Aorta (tissue), 5 donors: ENCODE measurements around the gene SPDEF. TPM values are rescaled to one million over a fixed set of nuclear protein-coding genes. Genes with fewer than 3 reads are reported as not detected.

ENCODE experiments used
- ATAC-seq: fragments of 200-7000 bp; cut with Tn5 transposase; one replicate; pipeline ENCODE4 v1.9.1; 2022; ENCODE audit warnings: moderate library complexity; ENCODE audit not compliant: low FRiP score
- DNase-seq, 2 donors: peaks; one replicate each; pipeline ENCODE4 v3.0.0-alpha.2; 2020
- H3K27ac ChIP-seq, 2 donors: one replicate each; pipeline ENCODE4 v1.5.1; 2013; ENCODE audit warnings: low read length in 2 of 2, mild to moderate bottlenecking in 2 of 2, moderate library complexity in 2 of 2, control low read depth in 1 of 2, inconsistent platforms in 1 of 2, low read depth in 1 of 2
- H3K27me3 ChIP-seq, 2 donors: one replicate each; pipeline ENCODE4 v1.6.1; 2013; ENCODE audit warnings: control low read depth in 1 of 2, low read length in 1 of 2, mild to moderate bottlenecking in 1 of 2, moderate library complexity in 1 of 2; ENCODE audit not compliant: insufficient read depth in 2 of 2, control insufficient read depth in 1 of 2
- H3K36me3 ChIP-seq, 2 donors: one replicate each; pipeline ENCODE4 v1.6.1; 2013; ENCODE audit warnings: control low read depth in 1 of 2, low read length in 1 of 2, mild to moderate bottlenecking in 1 of 2; ENCODE audit not compliant: insufficient read depth in 2 of 2, control insufficient read depth in 1 of 2
- H3K4me1 ChIP-seq, 2 donors: one replicate each; pipeline ENCODE4 v1.6.1; 2013; ENCODE audit warnings: low read length in 2 of 2, control low read depth in 1 of 2, mild to moderate bottlenecking in 1 of 2, moderate library complexity in 1 of 2; ENCODE audit not compliant: insufficient read depth in 2 of 2, control insufficient read depth in 1 of 2
- H3K4me3 ChIP-seq, 2 donors: one replicate each; pipeline ENCODE4 v1.5.1; 2013; ENCODE audit warnings: low read length in 2 of 2, control low read depth in 1 of 2, mild to moderate bottlenecking in 1 of 2
- H3K9me3 ChIP-seq: one replicate; pipeline ENCODE4 v1.6.1; 2013; ENCODE audit warnings: mild to moderate bottlenecking, low read length; ENCODE audit not compliant: control insufficient read depth
- WGBS, 2 donors: extraction: QIAGEN DNeasy Blood & Tissue Kit; methylation state at CpG; one replicate each; pipeline ENCODE4 v1.1.7; 2013; 5-methylcytosine and 5-hydroxymethylcytosine counted together
- intact Hi-C, 2 donors: fragments of 100-400 bp; cut with DNase I; formaldehyde crosslinking; loops; one replicate each; pipeline versions ENCODE4 v1.14.2 to v1.15.0; 2022
- polyA plus RNA-seq, 2 donors: library from polyadenylated mRNA; stranded (reverse); fragments of 200-250 nt; gene quantifications; one replicate each; pipeline ENCODE4 v1.2.3, GENCODE V29; 2013
- total RNA-seq, 2 donors: library from RNA; stranded (reverse); fragmentation: NEBNext Ultra II Directional; extraction: Animal tissue kit (Norgen Biotek cat#: 25700); gene quantifications; one replicate each; pipeline ENCODE4 v1.2.1, GENCODE V29; 2021
- donor health status: healthy with polysubstance abuse.
- donor health status: Bipolar disorder and iron deficiency.
- donor health status: DM: no; HTN: no; CAD: no.
- donor health status: DM: no; HTN: no; CAD: no.
- donor health status: DM: yes; HTN: yes; CAD: no.

The SPDEF gene
- total and polyA plus RNA-seq, 4 donors, result 0.23 to 3.0 (median 0.67) TPM; not detected in 1

DNA sequence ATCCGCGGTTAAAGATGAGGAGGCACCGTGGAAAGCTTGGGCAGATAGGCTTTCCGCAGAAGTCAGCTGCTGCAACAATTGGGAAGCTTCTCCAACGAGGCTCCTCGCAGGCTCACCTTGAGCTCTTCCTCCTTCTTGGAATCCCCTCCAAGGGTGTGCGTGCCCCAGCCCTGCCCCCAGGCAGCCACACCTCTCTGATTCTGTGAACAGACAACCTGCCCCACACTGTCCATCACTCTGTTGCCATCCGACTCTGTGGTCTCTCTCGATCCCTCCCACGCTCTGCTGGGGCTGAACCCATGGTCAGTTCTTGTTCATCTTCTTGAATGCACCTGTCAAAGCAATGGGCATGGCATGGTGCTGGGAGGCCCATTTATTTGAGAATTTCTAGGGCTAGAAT is 58.7 kb downstream of the SPDEF start:
- no peaks in the 10 kb centered on the region for H3K27me3 ChIP-seq
- peak in 1 of 2 donors; percentile 38 for DNase-seq
- intact Hi-C loops, result no loop called here
- no peaks in the 10 kb centered on the region for H3K36me3 ChIP-seq
- no peak overlapping the region for H3K27ac ChIP-seq
- ATAC-seq, result no peak
- 86 to 87% methylated on average over 10 of the region's 10 CpGs for WGBS, 2 donors
- H3K4me1 ChIP-seq, result no peaks in the 10 kb centered on the region
- H3K4me3 ChIP-seq, result no peak overlapping the region
- H3K9me3 ChIP-seq, result peaks cover 6% of the 10 kb centered on the region

GRCh38 chr6:34496103-34496685 is 59.9 kb downstream of the SPDEF start:
- no peaks in the 10 kb centered on the region for H3K4me1 ChIP-seq
- no peak overlapping the region for H3K4me3 ChIP-seq
- intact Hi-C loops, result no loop called here
- WGBS, 2 donors, result 69 to 71% methylated on average over 9 of the region's 9 CpGs
- DNase-seq, result peak in 1 of 2 donors; percentile 21
- H3K36me3 ChIP-seq, result no peaks in the 10 kb centered on the region
- H3K27ac ChIP-seq, result no peak overlapping the region
- no peak for ATAC-seq
- no peaks in the 10 kb centered on the region for H3K27me3 ChIP-seq
- H3K9me3 ChIP-seq, result peaks cover under 1% of the 10 kb centered on the region

DNA sequence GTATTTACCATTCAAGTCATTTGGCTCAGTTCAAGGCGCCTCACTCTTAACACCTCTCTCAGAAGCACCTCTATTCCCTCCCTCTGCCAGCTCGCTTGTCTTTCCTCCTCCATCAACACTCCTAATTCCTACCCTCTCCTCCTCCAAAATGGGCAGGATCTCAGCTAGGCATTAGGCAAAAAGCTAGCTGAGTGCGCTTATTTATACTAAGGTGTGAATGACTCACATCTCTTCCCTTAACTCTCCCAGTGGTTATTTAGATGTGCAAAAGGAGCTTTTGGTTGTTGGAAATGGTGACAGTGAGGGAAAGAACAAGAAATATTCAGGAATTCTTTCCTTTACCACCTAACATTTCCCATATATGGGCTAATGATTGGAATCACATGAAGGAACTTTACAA is 61.2 kb downstream of the SPDEF start:
- H3K27ac ChIP-seq, result no peak overlapping the region
- DNase-seq (no peak), ATAC-seq (no peak)
- intact Hi-C loops, result no loop called here
- no peak overlapping the region for H3K4me3 ChIP-seq
- no peaks in the 10 kb centered on the region for H3K27me3 ChIP-seq
- H3K4me1 ChIP-seq, result no peaks in the 10 kb centered on the region
- WGBS, 2 donors, result 81 to 94% methylated on average over 3 of the region's 3 CpGs
- H3K9me3 ChIP-seq, result no peaks in the 10 kb centered on the region
- H3K36me3 ChIP-seq, result no peaks in the 10 kb centered on the region

DNA sequence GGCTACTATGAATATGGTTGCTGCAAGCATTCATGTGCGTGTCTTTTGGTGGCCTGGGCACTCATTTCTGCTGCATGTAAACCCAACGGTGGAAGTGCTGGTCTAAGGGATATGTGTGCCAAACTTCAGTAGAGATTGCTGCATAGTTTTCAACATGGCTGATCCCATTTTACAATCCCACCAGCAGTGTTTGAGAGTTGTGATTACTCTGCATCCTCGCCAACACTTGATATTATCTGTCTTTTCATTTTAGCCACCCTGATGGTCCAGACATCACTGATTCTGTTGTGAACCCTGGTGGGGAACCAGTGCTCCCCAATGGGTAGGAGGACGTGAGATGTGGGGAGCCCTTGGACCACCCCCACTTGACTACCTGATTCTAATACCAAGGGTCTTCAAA is 62.8 kb downstream of the SPDEF start:
- H3K4me3 ChIP-seq, result no peak overlapping the region
- no peaks in the 10 kb centered on the region for H3K27me3 ChIP-seq
- no peaks in the 10 kb centered on the region for H3K36me3 ChIP-seq
- DNase-seq (no peak), ATAC-seq (no peak)
- H3K4me1 ChIP-seq, result no peaks in the 10 kb centered on the region
- intact Hi-C loops, result no loop called here
- no peaks in the 10 kb centered on the region for H3K9me3 ChIP-seq
- WGBS, 2 donors, result 81 to 82% methylated on average over 4 of the region's 4 CpGs
- no peak overlapping the region for H3K27ac ChIP-seq

- Histone ChIP-seq H3K9me3 (no peaks in the 10 kb centered on the region), H3K27ac (no peak overlapping the region), H3K27me3 (no peaks in the 10 kb centered on the region), H3K4me3 (no peak overlapping the region), H3K4me1 (no peaks in the 10 kb centered on the region), H3K36me3 (no peaks in the 10 kb centered on the region)
- intact Hi-C loops, result no loop called here
- 60 to 61% methylated on average over 10 of the region's 10 CpGs for WGBS, 2 donors
- ATAC-seq (peak; percentile 51), DNase-seq (peak in 1 of 2 donors; percentile 44)
Observed at GRCh38 chr6:34491091-34491430, 65.1 kb downstream of the SPDEF start.

DNA sequence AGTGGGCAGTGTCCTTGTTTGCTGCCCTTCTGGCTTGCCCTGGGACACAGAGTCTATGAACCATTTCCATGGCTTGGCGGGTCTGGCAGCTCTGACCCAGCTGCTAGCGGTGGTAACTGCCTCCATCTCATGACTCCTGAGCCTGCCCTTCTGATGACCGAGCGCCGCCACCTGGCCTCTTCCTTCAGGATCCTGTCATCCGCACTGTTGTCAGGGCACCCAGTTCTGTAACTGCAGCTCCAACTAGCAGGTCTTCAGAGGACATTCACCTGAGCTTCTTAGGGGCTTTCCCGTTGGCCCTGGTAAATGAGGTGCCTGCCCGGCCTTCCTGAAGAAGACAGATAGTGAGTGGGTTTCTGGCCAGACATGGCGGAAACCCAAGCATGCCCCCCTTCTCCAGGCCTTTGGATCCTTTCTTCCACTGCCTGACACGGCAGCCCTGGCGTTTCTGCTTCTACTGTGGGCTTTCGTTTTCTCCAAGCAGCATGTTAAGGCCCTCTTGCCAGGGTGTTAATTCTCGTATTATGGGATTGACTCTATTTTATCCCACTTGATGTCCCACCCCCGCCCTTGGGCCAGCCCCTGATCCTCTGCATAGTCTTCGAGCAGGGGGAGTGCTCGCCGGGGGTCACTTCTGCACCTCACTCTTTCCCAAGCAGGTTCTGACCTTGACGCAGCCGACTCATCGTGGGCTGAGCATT is 65.6 kb downstream of the SPDEF start:
- no peaks in the 10 kb centered on the region for H3K9me3 ChIP-seq
- H3K27me3 ChIP-seq, result no peaks in the 10 kb centered on the region
- no peaks in the 10 kb centered on the region for H3K36me3 ChIP-seq
- DNase-seq (peak in 1 of 2 donors; percentile 42), ATAC-seq (no peak)
- 87 to 89% methylated on average over 20 of the region's 20 CpGs for WGBS, 2 donors
- H3K4me3 ChIP-seq, result no peak overlapping the region
- intact Hi-C loops, result no loop called here
- no peak overlapping the region for H3K27ac ChIP-seq
- no peaks in the 10 kb centered on the region for H3K4me1 ChIP-seq

GRCh38 chr6:34489207-34489805 is 66.8 kb downstream of the SPDEF start:
- Histone ChIP-seq H3K4me3 (no peak overlapping the region), H3K27ac (no peak overlapping the region), H3K4me1 (no peaks in the 10 kb centered on the region), H3K9me3 (no peaks in the 10 kb centered on the region), H3K27me3 (no peaks in the 10 kb centered on the region), H3K36me3 (no peaks in the 10 kb centered on the region)
- 85 to 90% methylated on average over 9 of the region's 9 CpGs for WGBS, 2 donors
- intact Hi-C loops, result no loop called here
- no peak for ATAC-seq
- DNase-seq, result peak in 1 of 2 donors; percentile 34
